IPS DF 6.9 (cell line): ENCODE measurements around the gene ATG101.

Experiments
- DNase-seq: peaks from one replicate; pipeline ENCODE4 v3.0.0-alpha.2; 2013; ENCODE audit warnings: low read depth, low spot score
- H3K27ac ChIP-seq: one replicate; pipeline ENCODE4 v1.5.1; 2013; ENCODE audit warnings: low read length, control low read depth
- H3K27me3 ChIP-seq: 2 replicates; pipeline ENCODE4 v1.6.1; 2013; ENCODE audit warnings: mild to moderate bottlenecking, low read length; ENCODE audit not compliant: control insufficient read depth, insufficient read depth
- H3K36me3 ChIP-seq: 2 replicates; pipeline ENCODE4 v1.6.1; 2013; ENCODE audit warnings: low read length; ENCODE audit not compliant: control insufficient read depth, insufficient read depth
- H3K4me1 ChIP-seq: 2 replicates; pipeline ENCODE4 v1.6.1; 2013; ENCODE audit warnings: low read length; ENCODE audit not compliant: control insufficient read depth, insufficient read depth
- H3K4me3 ChIP-seq: 2 replicates; pipeline ENCODE4 v1.5.1; 2013; ENCODE audit warnings: mild to moderate bottlenecking, low read length
- H3K9me3 ChIP-seq: 2 replicates; pipeline ENCODE4 v1.6.1; 2013; ENCODE audit warnings: low read length, inconsistent platforms; ENCODE audit not compliant: control insufficient read depth, insufficient read depth
- WGBS: extraction: QIAGEN DNeasy Blood & Tissue Kit; methylation state at CpG from one replicate; pipeline ENCODE4 v1.1.7; 2013; ENCODE audit warnings: mixed read lengths, missing lambda C conversion rate; ENCODE audit not compliant: insufficient read length, insufficient coverage; 5-methylcytosine and 5-hydroxymethylcytosine counted together

Gene ATG101

GRCh38 chr12:52126050-52126604 is 56.3 kb downstream of the ATG101 start:
- Histone ChIP-seq H3K27me3 (no peaks in the 10 kb centered on the region), H3K36me3 (no peaks in the 10 kb centered on the region), H3K4me3 (no peak overlapping the region), H3K9me3 (no peaks in the 10 kb centered on the region), H3K27ac (peak overlapping the region; percentile 75), H3K4me1 (peaks cover 29% of the 10 kb centered on the region)
- no peak for DNase-seq
- no CpG with 5 or more reads among the region's 2 CpGs for WGBS
